Right lobe of liver (tissue), 4 donors: ENCODE results near the gene SSBP2.

Experiments used
- CTCF ChIP-seq, 4 donors: fragments of 200-600 bp in 3 of 4; fragments of 450-650 bp in 1 of 4; IDR thresholded peaks; one replicate each; pipeline versions ENCODE4 v1.5.1 to v1.8.0; 2016 to 2022; ENCODE audit warnings: antibody characterized with exemption in 4 of 4, mild to moderate bottlenecking in 2 of 4
- POLR2A ChIP-seq: fragments of 450-650 bp; IDR thresholded peaks from one replicate; pipeline ENCODE4 v1.6.1; 2017; ENCODE audit warnings: antibody characterized with exemption, mild to moderate bottlenecking
- donor health status: DM: no; HTN: no; CAD: no.
- donor health status: DM: no; HTN: no; CAD: no.
- donor health status: DM: no; HTN: yes; CAD: no.

GRCh38 chr5:81533629-81534405 is 217.1 kb downstream of the SSBP2 start:
- no peak for TF ChIP-seq CTCF (IDR thresholded peaks at IDR 0.05)
- TF ChIP-seq POLR2A, result no peak
